ENCODE data around the gene KPNA2.
"Not testable (repeated sequence)": the region's sequence is repeated elsewhere in the genome, so short reads cannot be mapped to it uniquely, and the experiment has no call there.

The KPNA2 gene

GRCh38 chr17:68035523-68036303 is at the start of gene KPNA2:
KPNA2 (plus strand) TSS chr17:68035735; CDS start chr17:68037133, 1,398 bp downstream.
- Mint-ChIP-seq H3K4me1 (peaks cover 27% of the 10 kb centered on the region), H3K9me3 (no peaks in the 10 kb centered on the region), H3K27me3 (no peaks in the 10 kb centered on the region), H3K4me3 (peak within 1 kb of the TSS; percentile 87 to 93), H3K27ac (peak within 1 kb of the TSS; percentile 98 to 99)
- peak; percentile 91 to 95 for DNase-seq
- peak; percentile 94 for ATAC-seq

- Mint-ChIP-seq H3K27me3 (peaks cover 15% of the 10 kb centered on the region), H3K27ac (no peak overlapping the region), H3K4me1 (peaks cover 34% of the 10 kb centered on the region), H3K9me3 (no peaks in the 10 kb centered on the region), H3K4me3 (no peak overlapping the region)
- ATAC-seq (no peak), DNase-seq (no peak)
These were observed 44.6 kb upstream of the KPNA2 start for GRCh38 chr17:67990909-67991308.

GRCh38 chr17:67992548-67993152 is 42.9 kb upstream of the KPNA2 start:
- no peak for ATAC-seq
- H3K27ac Mint-ChIP-seq = peak overlapping the region; percentile 92 to 93

GRCh38 chr17:67993153-67993997 is 42.2 kb upstream of the KPNA2 start:
- Mint-ChIP-seq H3K4me1 (peaks cover 43% of the 10 kb centered on the region), H3K9me3 (no peaks in the 10 kb centered on the region), H3K4me3 (peak overlapping the region; percentile 92 to 95), H3K27me3 (peaks cover 35% of the 10 kb centered on the region), H3K27ac (peak overlapping the region; percentile 92 to 93)
- DNase-seq = peak; percentile 78 to 79
- ATAC-seq = peak; percentile 86

More at GRCh38 chr17:67992548-67993152, 42.9 kb upstream of the KPNA2 start:
- Mint-ChIP-seq H3K27me3 (peaks cover 32% of the 10 kb centered on the region), H3K4me1 (peaks cover 43% of the 10 kb centered on the region), H3K4me3 (peak overlapping the region; percentile 89 to 95), H3K9me3 (no peaks in the 10 kb centered on the region)
- DNase-seq = no peak

GRCh38 chr17:67993998-67994361 is 41.6 kb upstream of the KPNA2 start:
- ATAC-seq (peak; percentile 24), DNase-seq (no peak)
- Mint-ChIP-seq H3K4me1 (peaks cover 43% of the 10 kb centered on the region), H3K9me3 (no peaks in the 10 kb centered on the region), H3K27ac (peak overlapping the region; percentile 44 to 92), H3K4me3 (peak overlapping the region; percentile 87 to 92), H3K27me3 (peaks cover 41% of the 10 kb centered on the region)

- ATAC-seq = no peak
- Mint-ChIP-seq H3K27me3 (peaks cover 44% of the 10 kb centered on the region), H3K4me3 (peak overlapping the region; percentile 84 to 87), H3K4me1 (peaks cover 43% of the 10 kb centered on the region), H3K27ac (no peak overlapping the region), H3K9me3 (no peaks in the 10 kb centered on the region)
- DNase-seq = no peak
These were observed 40.5 kb upstream of the KPNA2 start for GRCh38 chr17:67994817-67995569.

GRCh38 chr17:67995570-67996263 is 39.8 kb upstream of the KPNA2 start:
- H3K27me3 Mint-ChIP-seq = peaks cover 44% of the 10 kb centered on the region
- H3K4me1 Mint-ChIP-seq = peaks cover 43% of the 10 kb centered on the region
- ATAC-seq = no peak
- no peaks in the 10 kb centered on the region for H3K9me3 Mint-ChIP-seq
- peak overlapping the region; percentile 84 to 87 for H3K4me3 Mint-ChIP-seq
- DNase-seq = peak in 1 of 2 donors; percentile 24
- H3K27ac Mint-ChIP-seq = no peak overlapping the region

- H3K9me3 Mint-ChIP-seq, ATAC-seq, DNase-seq: not testable (repeated sequence)
- Mint-ChIP-seq H3K4me1 (peaks cover 43% of the 10 kb centered on the region), H3K4me3 (peak within 1 kb of the TSS; percentile 84 to 87), H3K27me3 (peaks cover 44% of the 10 kb centered on the region), H3K27ac (peak within 1 kb of the TSS in 1 of 2 donors; percentile 22)
These were observed 39.0 kb upstream of the KPNA2 start, which contains the start of gene C17orf58 for GRCh38 chr17:67996301-67997171. C17orf58 (minus strand) TSS chr17:67996469; CDS start chr17:67996198, 271 bp downstream.

- ATAC-seq (no peak), DNase-seq (no peak)
- Mint-ChIP-seq H3K4me1 (peaks cover 30% of the 10 kb centered on the region), H3K9me3 (no peaks in the 10 kb centered on the region), H3K4me3 (no peak overlapping the region), H3K27me3 (peaks cover 44% of the 10 kb centered on the region), H3K27ac (no peak overlapping the region)
These were observed 37.1 kb upstream of the KPNA2 start for GRCh38 chr17:67998466-67998865.

- H3K9me3 Mint-ChIP-seq = no peaks in the 10 kb centered on the region
- H3K4me1 Mint-ChIP-seq = peaks cover 23% of the 10 kb centered on the region
- DNase-seq (no peak), ATAC-seq (no peak)
- H3K27me3 Mint-ChIP-seq = peaks cover 44% of the 10 kb centered on the region
- H3K27ac Mint-ChIP-seq = no peak overlapping the region
- H3K4me3 Mint-ChIP-seq = no peak overlapping the region
These were observed 36.1 kb upstream of the KPNA2 start for GRCh38 chr17:67999291-67999911.

- H3K4me3 Mint-ChIP-seq = no peak overlapping the region
- H3K27me3 Mint-ChIP-seq = peaks cover under 1% of the 10 kb centered on the region
- no peaks in the 10 kb centered on the region for H3K4me1 Mint-ChIP-seq
- no peak overlapping the region for H3K27ac Mint-ChIP-seq
- H3K9me3 Mint-ChIP-seq = no peaks in the 10 kb centered on the region
- ATAC-seq (no peak), DNase-seq (no peak)
These were observed 31.3 kb upstream of the KPNA2 start for GRCh38 chr17:68004201-68004600.

- Mint-ChIP-seq H3K27ac (peak overlapping the region in 1 of 2 donors; percentile 12), H3K4me3 (no peak overlapping the region), H3K27me3 (no peaks in the 10 kb centered on the region), H3K9me3 (no peaks in the 10 kb centered on the region), H3K4me1 (peaks cover 10% of the 10 kb centered on the region)
- ATAC-seq (no peak), DNase-seq (no peak)
These were observed 28.7 kb upstream of the KPNA2 start for GRCh38 chr17:68006797-68007196.

- Mint-ChIP-seq H3K9me3 (no peaks in the 10 kb centered on the region), H3K4me1 (peaks cover 10% of the 10 kb centered on the region), H3K27ac (peak overlapping the region in 1 of 2 donors; percentile 13), H3K4me3 (peak overlapping the region; percentile 76 to 79), H3K27me3 (no peaks in the 10 kb centered on the region)
- DNase-seq (peak; percentile 64 to 65), ATAC-seq (peak; percentile 88)
These were observed 24.3 kb upstream of the KPNA2 start for GRCh38 chr17:68011199-68011665.

Measured in stimulated activated naive CD8-positive, alpha-beta T cell treated with anti-CD3 and anti-CD28 coated beads, Interleukin-15, amount 100 ng/mL, for 72 hours (primary cell).